NCI-H345 treated with DMSO at 0.1 percent for 48 hours (cell line): ENCODE measurements around the gene GTPBP8.
A peak's percentile ranks its signal among the peaks of the same experiment; 100 is the strongest.

Experiments used
- DNase-seq: peaks from one replicate; lab custom pipeline; 2025; ENCODE audit not compliant: unreplicated experiment; lab: John Stamatoyannopoulos, UW

GTPBP8 gene

DNA sequence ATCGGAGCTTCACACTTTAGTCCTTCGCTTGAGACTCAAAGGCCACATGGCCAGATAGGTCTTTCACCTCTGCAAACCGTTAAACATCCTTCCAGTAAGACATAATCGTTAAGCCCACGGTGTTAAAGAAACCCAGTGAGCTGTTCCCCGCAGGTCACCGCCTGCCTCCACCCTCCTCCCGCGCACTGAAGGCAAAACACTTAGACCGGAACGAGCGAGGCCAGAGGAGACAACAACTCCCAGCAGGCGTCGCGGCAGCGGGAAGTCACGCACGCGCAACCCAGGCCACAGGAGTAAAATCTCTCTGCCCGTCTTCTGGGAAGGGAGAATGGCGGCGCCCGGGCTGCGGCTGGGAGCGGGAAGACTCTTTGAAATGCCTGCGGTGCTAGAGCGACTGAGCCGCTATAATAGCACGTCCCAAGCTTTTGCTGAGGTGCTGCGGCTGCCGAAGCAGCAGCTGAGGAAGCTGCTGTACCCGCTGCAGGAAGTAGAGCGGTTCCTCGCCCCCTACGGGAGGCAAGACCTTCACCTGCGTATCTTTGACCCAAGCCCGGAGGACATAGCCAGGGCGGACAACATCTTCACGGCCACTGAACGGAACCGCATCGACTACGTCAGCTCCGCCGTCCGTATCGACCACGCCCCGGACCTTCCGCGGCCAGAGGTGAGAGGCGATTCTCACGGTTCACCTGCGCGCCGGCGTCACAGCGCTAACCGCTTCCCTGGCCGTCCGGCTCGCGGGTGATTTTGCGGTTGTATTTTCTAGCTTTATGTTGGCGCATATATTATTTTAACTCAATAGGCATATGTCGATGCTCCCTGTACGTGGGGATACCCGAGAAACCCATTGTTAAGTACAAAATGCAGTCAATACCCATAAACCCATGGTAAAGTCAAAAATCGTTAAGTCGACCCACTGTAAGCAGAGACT is at the start of gene GTPBP8:
Gene GTPBP8 (plus strand): TSS at position 313 of the 931 bp plus-strand sequence. CDS start 16 bp downstream, at position 329.
- peak; percentile 70 for DNase-seq

DNA sequence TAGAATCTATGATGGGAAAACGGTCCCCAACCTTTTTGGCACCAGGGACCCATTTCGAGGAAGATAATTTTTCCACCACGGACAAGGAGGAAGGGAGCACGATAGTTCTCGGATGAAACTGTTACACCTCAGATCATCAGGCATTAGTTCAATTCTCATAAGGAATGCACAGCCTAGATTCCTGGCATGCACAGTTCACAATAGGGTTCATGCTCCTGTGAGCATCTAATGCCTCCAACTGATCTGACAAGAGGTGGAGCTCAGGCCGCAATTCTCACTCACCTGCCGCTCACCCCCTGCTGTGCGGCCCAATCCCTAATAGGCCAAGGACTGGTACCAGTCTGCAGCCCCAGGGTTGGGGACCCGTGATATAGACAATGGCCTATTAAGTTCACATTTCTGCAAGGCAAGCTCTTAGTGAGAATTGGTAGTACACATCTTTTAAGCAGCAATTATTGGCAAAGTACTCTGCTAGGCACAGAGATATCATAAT is 42.4 kb upstream of the GTPBP8 start:
- no peak for DNase-seq

DNA sequence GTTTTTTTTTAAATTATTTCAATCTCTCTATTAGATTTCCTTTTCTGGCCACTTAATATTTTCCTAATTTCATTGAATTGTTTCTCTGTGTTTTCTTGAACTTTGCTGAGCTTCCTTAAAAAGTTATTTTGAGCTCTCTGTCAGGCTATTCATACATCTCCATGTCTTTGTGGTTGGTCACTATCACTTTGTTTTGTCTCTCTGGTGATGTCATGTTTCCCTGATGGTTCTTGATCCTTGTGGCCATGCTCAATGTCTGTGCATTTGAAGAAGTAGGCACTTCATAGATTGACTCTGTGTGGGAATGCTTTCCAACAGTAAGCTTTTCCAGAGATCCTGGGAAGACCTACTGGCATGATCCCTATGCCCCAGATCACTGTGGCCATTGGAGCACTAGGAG is 34.4 kb upstream of the GTPBP8 start:
- DNase-seq: no peak

DNA sequence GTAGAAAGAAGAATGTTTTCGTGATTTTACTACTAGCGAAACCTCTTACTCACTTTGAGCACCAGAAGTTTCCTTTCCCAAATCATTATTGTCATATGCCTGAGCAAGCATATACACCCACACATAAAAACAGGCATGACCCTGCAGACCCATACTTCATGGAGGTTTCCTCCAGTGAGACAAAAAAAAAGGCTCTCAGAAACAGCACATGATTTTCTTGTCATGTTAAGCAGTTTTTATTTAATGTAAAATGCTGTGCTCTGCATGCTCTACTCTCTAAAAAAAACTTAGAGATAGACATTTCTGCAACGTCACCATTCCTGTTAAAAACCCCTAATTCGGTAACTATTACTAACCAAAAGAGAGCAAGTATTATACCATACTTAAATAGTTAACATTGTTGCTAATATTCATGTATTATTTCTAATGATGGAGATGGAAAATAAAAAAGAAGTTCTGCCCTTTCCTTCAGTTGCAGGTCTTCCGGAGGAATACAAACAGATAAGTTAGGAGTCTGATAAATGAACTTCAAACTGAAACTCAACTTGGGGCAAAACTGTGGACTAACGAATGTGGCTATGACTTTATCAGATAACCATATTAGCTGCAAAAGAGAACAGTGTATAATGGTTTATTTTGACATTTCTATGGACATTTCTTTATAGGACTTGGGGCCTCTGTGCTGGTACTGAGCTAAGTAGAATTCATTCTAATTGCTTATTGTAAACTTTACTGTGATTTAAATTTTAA is 31.8 kb upstream of the GTPBP8 start:
- no peak for DNase-seq

DNA sequence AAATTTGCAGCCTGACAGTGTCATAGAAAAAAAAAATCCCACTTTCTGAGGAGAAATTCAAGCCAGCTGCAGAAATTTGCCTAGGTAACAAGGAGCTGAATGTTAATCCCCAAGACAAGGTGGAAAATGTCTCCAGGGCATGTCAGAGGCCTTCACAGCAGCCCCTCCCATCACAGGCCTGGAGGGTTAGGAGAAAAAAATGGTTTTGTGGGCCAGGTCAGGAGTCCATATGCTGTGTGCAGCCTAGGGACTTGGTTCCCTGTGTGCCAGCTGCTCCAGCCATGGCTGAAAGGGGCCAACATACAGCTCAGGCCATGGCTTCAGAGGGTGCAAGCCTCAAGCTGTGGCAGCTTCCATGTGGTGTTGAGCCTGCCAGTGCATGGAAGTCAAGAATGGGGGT is 27.1 kb upstream of the GTPBP8 start:
- no peak for DNase-seq

DNA sequence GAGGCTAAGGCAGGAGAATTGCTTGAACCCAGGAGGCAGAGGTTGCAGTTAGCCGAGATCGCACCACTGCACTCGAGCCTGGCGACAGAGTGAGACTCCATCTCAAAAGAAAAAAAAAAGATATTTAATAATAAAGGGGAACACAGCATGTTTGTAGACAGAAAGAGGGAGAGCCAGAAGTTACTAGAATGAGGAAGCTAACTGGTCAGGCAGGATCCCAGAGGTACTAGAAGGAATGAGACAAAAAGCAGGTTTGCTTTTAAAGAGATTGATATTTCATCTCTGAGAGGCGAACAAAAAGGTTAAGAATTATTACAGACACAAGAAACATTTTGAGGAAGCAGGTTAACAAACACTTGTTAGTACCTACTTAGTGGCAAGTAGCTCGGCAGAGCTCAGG is 25.1 kb upstream of the GTPBP8 start:
- no peak for DNase-seq

DNA sequence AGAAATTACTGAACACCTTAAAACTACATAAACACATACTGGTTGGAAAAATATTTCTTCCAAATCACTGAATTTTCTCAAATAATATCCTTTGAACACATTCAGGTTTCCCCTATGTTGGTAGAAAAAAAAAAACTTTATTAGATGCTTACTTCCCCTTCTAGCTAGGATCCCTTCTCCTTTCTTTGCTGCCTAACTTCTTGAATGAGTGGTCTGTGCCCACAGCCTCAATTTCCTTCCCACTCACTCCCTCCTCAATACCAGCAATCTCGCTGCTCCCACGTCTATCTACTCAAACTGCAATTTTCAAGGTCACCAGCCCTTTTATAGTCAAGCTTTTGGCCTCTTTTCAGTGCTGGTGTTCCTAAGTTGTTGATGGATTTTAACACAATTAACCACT is 24.2 kb upstream of the GTPBP8 start:
- DNase-seq: no peak

DNA sequence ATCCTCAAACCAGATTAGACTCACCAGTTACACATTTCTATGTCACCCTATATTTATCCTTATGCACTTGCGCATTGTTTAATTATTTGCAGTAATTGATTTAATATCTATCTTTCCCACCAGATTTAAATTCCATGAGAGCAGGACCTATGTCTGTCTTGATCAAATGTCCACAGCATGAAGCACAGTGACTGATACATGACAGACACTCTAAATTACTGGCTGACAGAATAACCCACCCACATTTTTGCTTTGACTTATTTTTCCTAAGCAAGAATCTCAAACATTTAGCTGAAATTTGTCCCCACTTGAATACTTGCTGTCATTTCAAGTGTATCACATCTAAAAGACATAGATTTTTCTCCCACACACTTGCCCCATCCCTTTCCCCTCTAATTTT is 23.4 kb upstream of the GTPBP8 start:
- no peak for DNase-seq

DNA sequence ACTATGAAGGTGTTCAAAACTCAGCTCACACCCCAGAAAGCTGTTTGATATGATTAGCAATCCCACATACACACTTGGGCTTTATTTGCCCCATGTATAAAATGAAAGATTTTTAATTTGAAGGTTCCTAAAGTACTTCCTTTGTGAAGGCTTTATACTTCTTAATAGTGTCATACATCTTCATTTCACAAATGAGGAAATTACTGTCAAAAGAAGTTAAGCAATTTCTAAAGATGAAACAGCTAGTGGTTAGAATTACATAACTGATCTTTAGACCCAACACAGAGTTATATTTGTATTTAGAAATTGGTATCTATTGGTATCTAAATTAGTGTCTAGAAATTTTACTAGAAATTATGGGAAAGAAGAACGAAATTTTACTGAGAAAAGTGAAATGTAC is 23.0 kb upstream of the GTPBP8 start:
- no peak for DNase-seq

DNA sequence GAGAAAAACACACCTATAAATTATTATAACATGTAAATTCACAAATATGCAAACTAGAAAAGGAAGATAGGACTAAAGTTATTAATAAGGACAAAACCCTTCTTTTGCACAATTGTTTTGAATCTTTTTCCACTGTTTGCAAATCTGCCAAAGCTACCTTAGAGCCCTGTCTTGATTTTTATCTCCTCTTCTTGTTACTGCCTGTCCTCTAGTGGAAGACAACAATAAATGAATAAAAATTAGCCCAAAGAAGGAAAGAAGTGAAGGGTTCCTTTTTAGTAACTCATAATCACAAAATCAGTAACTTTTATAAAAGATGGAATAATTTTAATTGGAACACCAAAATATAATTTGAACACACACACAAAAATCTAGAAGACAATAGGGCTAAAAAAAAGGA is 18.6 kb upstream of the GTPBP8 start:
- DNase-seq: no peak

DNA sequence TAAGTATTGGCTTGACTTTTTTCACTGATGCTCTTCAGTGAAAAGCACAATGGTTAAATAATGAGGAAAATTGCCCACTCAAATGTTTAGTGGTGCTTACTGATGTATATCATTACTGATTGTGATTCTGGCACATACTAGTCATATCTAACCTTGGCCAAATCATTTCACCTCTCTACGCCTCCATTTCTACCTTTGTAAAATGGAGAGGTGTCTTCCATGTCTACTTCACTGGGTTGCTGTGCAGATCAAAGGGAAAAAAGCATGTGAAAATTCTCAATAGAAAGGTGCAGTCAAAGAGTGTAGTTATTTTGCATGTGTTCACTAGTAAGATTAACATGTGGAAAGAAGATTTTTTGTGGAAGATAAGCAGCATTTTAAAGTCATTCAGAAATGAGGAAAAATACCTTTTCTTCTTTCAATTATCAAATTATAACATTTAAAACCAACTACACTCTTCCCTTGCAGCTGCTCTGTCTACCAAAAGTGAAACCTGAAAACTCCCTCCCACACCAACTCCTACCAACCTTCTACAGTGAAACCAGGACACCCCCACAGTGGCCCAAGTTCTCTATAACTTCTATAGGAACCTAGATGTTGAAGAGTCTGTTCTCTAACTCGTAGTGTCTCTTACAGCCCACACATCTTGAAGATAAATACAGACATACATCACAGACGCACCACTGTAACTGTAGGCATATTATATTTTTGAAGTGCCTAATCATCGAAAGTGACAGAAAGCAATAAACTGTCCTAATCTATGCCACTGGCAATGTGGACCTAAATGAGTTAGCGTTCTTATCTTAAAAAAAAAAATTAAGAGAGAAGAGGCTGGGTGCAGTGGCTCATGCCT is 17.2 kb upstream of the GTPBP8 start:
- no peak for DNase-seq

DNA sequence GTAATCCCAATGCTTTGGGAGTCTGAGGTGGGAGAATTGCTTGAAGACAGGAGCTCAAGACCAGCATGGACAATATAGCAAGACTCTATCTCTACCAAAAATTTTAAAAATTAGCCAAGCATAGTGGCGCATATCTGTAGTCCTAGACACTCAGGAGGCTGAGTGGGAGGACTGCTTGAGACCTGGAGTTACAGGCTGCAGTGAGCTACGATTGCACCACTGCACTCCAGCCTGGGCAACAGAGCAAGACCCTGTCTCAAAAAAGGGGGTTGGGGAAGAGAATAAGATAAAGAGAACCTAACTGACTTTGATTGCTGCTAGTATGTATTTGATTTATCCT is 16.6 kb upstream of the GTPBP8 start:
- no peak for DNase-seq

DNA sequence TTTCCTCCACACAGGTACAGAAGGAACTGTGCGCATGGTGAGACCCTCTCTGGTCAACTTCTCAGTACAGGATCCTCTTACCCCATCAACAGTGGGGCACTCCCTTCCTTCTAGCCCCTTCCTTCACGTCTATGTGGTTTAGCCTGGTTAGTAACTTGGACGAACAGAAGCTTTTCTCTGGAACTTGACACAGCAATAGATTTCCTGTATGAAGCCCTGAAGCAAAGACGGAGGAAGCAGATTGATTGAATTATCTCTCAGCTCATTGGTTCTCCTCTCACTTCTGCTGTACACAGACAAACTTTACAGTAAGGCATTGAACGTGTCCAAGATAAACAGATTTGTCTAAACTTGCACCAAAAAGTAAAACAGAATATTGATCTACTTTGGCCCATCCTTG is 15.9 kb upstream of the GTPBP8 start, which contains the start of gene CD200R1:
Gene CD200R1 (minus strand): TSS at position 210 of the 400 bp plus-strand sequence. CDS start 246 bp downstream, outside the sequence.
- DNase-seq: no peak

DNA sequence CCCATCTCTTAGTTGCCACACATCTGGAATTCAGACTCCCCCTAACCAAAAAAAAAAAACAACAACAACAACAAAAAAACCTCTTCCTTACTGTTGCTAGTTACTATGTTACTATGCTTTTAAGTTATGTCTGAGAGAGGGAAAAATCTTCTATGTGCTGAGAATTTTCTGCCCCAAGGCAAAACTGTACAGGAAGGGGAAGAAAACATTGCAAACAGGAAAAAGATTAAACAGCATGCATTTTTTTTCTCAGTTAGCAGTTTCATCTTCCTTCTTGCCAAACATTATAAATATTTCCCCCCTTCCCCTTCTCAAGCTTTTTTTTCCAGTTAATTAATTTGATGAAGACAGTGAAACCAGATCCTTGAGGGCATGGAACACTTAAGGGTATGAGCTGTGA is 14.8 kb upstream of the GTPBP8 start:
- no peak for DNase-seq

DNA sequence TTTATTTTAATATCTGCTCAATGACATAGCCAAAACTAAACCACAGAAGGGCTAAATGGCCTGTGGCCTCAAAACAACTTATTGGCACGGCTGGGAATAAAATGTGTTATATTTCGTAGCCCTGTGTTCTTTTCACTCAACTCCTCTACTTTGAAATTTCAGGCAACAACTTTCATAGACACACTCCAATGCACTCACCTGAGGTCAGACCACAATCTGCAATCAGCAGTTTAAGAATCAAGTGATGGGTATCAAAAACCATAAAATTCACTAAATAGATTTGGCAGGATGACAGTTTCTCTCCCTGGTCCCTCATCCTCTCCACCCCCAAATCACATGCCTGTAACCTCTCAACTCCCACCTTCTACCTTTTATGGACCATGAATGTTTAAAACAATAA is 13.8 kb upstream of the GTPBP8 start:
- no peak for DNase-seq

DNA sequence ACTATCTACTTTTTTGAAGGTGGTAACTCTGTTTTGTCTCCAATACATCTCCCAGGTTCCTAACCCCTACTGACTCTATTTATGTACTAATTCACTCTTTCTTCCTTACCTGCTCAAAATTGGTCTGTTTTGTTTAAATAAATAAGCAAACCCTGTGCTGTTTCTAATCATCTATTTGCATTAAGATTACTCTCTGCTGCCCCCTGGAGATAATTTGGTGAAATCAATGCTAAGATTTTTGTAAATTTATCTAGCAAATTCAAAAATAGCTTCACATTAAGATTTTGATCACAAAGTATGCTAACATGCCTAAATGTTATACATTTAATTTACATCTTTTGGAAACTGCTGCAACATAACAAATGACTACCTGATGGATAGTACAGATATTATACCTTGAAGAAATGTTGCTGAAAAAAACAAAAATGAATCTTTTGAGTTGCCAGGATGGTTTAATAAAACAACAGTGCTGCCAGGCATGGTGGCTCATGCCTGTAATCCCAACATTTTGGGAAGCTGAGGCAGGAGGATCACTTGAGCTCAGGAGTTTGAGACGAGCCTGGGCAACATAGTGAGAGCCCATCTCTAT is 11.4 kb upstream of the GTPBP8 start:
- DNase-seq: no peak

DNA sequence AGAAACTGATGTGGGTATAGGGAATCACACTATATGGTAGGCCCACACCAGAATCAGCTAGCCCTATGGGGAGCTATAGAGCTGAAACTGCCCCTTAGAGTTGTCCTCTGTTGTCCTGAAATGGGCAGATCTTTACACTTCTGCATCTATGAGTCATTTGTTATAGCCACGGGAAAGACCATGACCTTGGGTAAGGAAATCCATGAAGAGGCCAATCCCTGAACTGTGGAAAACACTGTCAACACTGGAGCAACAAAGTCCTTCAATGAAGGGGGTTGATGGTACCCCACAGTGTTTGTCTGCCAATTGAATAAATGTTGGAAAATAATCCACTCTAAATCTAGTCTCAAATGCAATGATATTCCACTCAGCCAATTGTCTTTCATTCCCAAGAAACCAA is 10.7 kb upstream of the GTPBP8 start:
- no peak for DNase-seq

DNA sequence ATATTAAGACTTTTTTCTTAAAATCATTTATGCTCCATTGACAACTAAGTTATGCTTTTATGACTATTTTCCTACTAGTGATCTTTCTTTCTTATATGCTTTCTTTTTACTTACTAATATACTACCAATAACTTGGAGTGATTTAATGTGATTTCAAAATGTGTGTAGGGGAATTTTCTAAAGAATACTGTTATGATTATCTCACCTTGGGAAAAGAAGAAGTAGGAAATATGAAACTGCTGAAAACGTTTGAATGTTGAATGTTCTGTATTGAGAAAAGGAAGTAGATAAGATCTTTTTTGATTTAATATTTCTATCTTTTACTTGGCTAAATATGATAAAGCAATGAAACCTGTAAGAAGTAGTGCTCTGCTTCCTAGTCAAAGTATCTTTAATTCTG is 8.1 kb upstream of the GTPBP8 start:
- DNase-seq: no peak

DNA sequence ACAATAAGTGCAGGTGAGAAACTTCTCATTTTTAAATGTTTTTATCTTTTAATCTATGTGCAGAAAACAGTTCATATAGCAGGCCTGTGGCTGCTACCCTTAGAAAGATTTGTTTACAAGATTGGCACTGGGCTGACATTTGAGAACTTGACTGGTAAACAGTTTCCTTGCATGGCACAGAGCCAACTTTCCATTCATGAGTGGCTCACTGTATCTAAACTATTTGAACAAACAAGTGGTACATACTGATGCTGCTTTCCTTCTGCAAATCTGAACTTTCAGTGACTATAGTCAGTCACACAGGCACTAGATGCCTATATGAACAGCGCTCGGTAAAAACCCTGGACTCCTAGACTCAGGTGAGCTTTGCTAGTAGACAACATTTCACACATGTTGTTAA is 6.3 kb upstream of the GTPBP8 start:
- DNase-seq: peak; percentile 21

DNA sequence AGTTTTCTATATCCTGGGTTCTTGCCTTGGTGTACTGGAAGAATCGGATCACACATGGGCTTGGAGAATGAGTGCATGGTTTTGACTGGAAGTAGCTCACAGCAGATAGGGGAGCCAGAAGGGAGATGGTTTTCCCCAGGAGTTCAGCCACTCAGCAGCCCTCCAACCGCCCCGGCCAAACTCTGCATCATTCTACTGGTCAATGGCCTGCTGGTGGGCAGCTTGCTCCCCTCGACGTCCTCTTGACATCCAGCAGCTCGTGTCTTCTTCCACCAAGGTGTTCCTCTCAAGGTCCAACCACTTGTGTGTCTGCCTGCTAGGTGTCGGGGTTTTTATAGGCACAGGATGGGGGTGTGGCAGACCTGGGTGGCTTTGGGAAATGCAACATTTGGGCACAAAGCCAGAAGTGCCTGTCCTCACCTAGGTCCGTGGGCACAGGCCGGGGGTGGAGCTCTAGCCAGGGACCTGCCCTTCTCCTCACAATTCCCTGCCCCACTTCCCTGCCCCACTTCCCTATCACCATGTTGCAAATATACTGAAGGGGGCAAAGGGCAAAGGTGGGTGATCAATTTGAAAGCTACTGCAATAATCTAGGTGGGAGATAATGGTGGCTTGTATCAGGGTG is 3.0 kb upstream of the GTPBP8 start:
- no peak for DNase-seq
